MM.1S (cell line): Measurements from ENCODE around the gene FOXL3.
"Not testable (repeated sequence)": the region's sequence is repeated elsewhere in the genome, so short reads cannot be mapped to it uniquely, and the experiment has no call there.

Experiments
- DNase-seq: peaks from one replicate; pipeline ENCODE4 v3.0.0-alpha.2; 2015
- H2AFZ ChIP-seq: fragments of 300-600 bp; sonication (generic); 2 replicates; pipeline ENCODE4 v1.6.0; 2016; ENCODE audit warnings: antibody characterized with exemption, low read length
- H3F3A ChIP-seq: fragments of 300-600 bp; sonication (generic); 2 replicates; pipeline ENCODE4 v1.6.1; 2016; ENCODE audit warnings: mild to moderate bottlenecking, antibody characterized with exemption, low read length, moderate library complexity, mixed read lengths; ENCODE audit not compliant: insufficient read depth
- H3K27ac ChIP-seq: fragments of 300-600 bp; sonication (generic); 2 replicates; pipeline ENCODE4 v1.5.1; 2016; ENCODE audit warnings: mild to moderate bottlenecking, low read length
- H3K27me3 ChIP-seq: fragments of 300-600 bp; sonication (generic); replicated peaks from 2 replicates; pipeline ENCODE4 v1.6.0; 2016; ENCODE audit warnings: low read length; ENCODE audit not compliant: insufficient read depth
- H3K36me3 ChIP-seq: fragments of 300-600 bp; sonication (generic); replicated peaks from 2 replicates; pipeline ENCODE4 v1.6.1; 2016; ENCODE audit warnings: mild to moderate bottlenecking, low read length, mixed read lengths; ENCODE audit not compliant: insufficient read depth
- H3K4me1 ChIP-seq: fragments of 300-600 bp; sonication (generic); 2 replicates; pipeline ENCODE4 v1.6.1; 2016; ENCODE audit warnings: low read length, mixed read lengths
- H3K4me2 ChIP-seq: fragments of 300-600 bp; sonication (generic); 2 replicates; pipeline ENCODE4 v1.6.0; 2016; ENCODE audit warnings: low read depth, low read length
- H3K4me3 ChIP-seq: fragments of 300-600 bp; sonication (generic); 2 replicates; pipeline ENCODE4 v1.5.1; 2016; ENCODE audit warnings: low read length, mixed read lengths
- H3K79me2 ChIP-seq: fragments of 300-600 bp; sonication (generic); 2 replicates; pipeline ENCODE4 v1.6.1; 2016; ENCODE audit warnings: mixed run types, low read length, mixed read lengths
- H3K9ac ChIP-seq: fragments of 300-600 bp; sonication (generic); 2 replicates; pipeline ENCODE4 v1.6.1; 2016; ENCODE audit warnings: low read length, mixed read lengths
- H3K9me2 ChIP-seq: fragments of 300-600 bp; sonication (generic); replicated peaks from 2 replicates; pipeline ENCODE4 v1.6.1; 2016; ENCODE audit warnings: mild to moderate bottlenecking, low read length, mixed read lengths; ENCODE audit not compliant: insufficient read depth
- H3K9me3 ChIP-seq: fragments of 300-600 bp; sonication (generic); replicated peaks from 2 replicates; pipeline ENCODE4 v1.6.1; 2016; ENCODE audit warnings: mild to moderate bottlenecking, low read length, mixed read lengths; ENCODE audit not compliant: insufficient read depth
- H4K20me1 ChIP-seq: fragments of 300-600 bp; sonication (generic); 2 replicates; pipeline ENCODE4 v1.6.1; 2016; ENCODE audit warnings: mild to moderate bottlenecking, low read length, moderate library complexity, mixed read lengths; ENCODE audit not compliant: insufficient read depth
- EZH2 ChIP-seq: fragments of 300-600 bp; sonication (generic); optimal IDR thresholded peaks from 2 replicates; pipeline ENCODE3; 2017; ENCODE audit warnings: low read depth, mild to moderate bottlenecking, antibody characterized with exemption, low read length, mixed read lengths
- EZH2phosphoT487 ChIP-seq: fragments of 300-600 bp; sonication (generic); IDR thresholded peaks from 2 replicates; pipeline ENCODE4 v1.6.1; 2018; ENCODE audit warnings: antibody characterized with exemption, low read length
- TF ChIP-seq, protein P1 (sequence below): fragments of 300-600 bp; sonication (generic); IDR thresholded peaks from 2 replicates; pipeline ENCODE4 v1.5.1; 2016; ENCODE audit warnings: antibody characterized with exemption, low read length, mixed read lengths

The FOXL3 gene

DNA sequence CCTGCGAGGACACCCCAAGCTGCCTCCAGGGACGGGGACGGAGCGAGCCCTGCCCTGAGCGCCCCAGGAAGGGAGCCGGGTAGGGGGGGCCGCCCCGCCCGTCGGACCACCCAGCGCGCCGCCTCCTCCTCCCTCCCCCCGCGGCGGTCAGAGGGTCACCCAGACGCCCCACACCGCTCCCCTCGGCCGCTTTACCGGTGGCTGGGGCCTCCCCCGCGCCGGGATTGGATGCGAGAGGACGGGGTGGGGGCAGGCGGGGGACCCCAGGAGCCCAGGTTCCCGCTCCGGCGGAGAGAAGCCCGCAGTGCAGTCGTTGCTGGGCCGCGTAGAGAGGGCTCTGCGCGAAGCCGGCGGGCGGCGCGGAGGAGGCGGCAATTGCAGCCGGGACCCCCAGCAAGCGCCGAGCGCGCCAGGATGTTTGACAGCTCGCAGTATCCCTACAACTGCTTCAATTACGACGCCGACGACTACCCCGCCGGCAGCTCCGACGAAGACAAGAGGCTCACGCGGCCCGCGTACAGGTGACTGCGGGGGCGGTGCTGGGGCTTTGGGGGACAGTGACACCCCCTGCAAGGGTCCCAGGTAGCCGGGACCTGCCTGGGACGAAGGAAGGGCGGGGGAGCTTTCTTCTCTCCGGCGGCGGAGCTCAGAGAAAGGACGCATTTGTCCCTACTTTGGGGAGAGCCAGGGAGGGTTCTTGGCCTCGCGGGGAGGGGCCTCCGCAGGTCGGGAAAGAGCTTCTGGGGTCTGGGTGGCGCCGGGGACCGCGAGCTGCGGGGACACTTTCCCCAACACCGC, at the start of gene FOXL3:
Gene FOXL3, plus strand, starts transcription at position 415 of the 798 bp plus-strand sequence. Its CDS starts 0 bp downstream, at position 415.
- Histone ChIP-seq H3K4me1 (no peaks in the 10 kb centered on the region), H3F3A (no peaks in the 10 kb centered on the region), H3K4me3 (no peak within 1 kb of the TSS), H3K9ac (no peak within 1 kb of the TSS), H3K36me3 (no peaks in the 10 kb centered on the region), H3K27me3 (peaks cover 3% of the 10 kb centered on the region; the same call in 1 of the 2 replicates), H3K79me2 (no peaks in the 10 kb centered on the region), H3K9me2 (no peaks in the 10 kb centered on the region), H3K9me3 (no peaks in the 10 kb centered on the region), H3K27ac (no peak within 1 kb of the TSS), H3K4me2 (no peak within 1 kb of the TSS), H4K20me1 (no peaks in the 10 kb centered on the region), H2AFZ (no peak within 1 kb of the TSS)
- DNase-seq, result no peak
- TF ChIP-seq EZH2phosphoT487, result no peak
- no peak for TF ChIP-seq EZH2
- TF ChIP-seq, protein P1, sequence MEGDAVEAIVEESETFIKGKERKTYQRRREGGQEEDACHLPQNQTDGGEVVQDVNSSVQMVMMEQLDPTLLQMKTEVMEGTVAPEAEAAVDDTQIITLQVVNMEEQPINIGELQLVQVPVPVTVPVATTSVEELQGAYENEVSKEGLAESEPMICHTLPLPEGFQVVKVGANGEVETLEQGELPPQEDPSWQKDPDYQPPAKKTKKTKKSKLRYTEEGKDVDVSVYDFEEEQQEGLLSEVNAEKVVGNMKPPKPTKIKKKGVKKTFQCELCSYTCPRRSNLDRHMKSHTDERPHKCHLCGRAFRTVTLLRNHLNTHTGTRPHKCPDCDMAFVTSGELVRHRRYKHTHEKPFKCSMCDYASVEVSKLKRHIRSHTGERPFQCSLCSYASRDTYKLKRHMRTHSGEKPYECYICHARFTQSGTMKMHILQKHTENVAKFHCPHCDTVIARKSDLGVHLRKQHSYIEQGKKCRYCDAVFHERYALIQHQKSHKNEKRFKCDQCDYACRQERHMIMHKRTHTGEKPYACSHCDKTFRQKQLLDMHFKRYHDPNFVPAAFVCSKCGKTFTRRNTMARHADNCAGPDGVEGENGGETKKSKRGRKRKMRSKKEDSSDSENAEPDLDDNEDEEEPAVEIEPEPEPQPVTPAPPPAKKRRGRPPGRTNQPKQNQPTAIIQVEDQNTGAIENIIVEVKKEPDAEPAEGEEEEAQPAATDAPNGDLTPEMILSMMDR, result no peak

DNA sequence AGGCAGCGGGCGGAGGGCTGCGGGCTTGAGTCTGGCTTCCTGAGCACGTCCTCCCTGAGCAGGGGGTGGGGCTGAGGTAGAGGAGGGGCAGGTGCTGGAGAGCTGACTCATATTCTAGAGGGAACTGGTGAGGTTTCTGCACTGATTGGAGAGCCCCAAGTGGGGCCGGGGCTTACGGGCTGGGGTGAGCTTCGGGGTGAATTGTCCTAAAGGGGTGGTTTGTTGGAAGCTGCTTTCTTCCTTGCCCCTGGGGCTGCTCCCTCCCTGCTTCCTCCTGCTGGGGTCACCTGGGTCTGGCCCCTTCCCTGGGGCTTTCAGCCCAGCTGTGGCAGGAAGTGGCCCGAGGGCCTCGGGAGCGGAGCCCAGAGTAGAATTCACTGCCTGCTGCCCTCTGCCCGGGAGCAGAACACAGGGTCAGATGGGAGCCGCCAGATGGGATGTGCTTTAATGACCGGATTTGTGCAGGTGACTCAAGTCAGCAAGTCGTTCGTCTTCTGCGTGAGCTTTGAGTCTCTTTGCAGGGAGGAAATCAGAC, 49.0 kb upstream of the FOXL3 start:
- Histone ChIP-seq H3K36me3 (no peaks in the 10 kb centered on the region), H3F3A (no peaks in the 10 kb centered on the region), H3K27ac (no peak overlapping the region), H3K79me2 (no peaks in the 10 kb centered on the region), H3K4me2 (no peak overlapping the region), H2AFZ (no peak overlapping the region), H4K20me1 (no peaks in the 10 kb centered on the region), H3K27me3 (no peaks in the 10 kb centered on the region), H3K9ac (no peak overlapping the region), H3K9me3 (no peaks in the 10 kb centered on the region), H3K4me1 (no peaks in the 10 kb centered on the region), H3K9me2 (no peaks in the 10 kb centered on the region), H3K4me3 (no peak overlapping the region)
- TF ChIP-seq, protein P1, result no peak
- TF ChIP-seq EZH2phosphoT487 (no peak), EZH2 (no peak)
- no peak for DNase-seq

DNA sequence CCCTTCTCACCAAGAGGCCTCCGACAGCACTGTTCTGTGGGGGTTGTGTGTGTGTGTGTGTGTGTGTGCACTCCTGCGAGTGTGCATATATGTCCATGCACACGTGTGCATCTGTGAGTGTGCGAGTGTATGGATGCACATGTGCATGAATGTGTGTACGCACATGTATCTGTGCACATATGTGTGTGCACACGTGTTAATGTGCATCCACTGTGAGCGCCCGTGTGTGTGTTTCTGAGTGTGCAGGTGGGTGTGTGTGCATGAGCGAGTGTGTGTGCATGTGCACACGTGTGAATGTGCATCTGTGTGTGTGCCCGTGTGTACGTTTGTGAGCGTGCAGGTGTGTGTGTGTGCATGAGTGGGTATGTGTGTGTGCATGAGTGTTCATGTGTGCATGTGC, 48.5 kb upstream of the FOXL3 start:
- H3K9me2 ChIP-seq, result no peaks in the 10 kb centered on the region
- no peaks in the 10 kb centered on the region for H3K79me2 ChIP-seq
- TF ChIP-seq EZH2phosphoT487, result no peak
- TF ChIP-seq, protein P1, result no peak
- TF ChIP-seq EZH2, result no peak
- no peaks in the 10 kb centered on the region for H4K20me1 ChIP-seq
- no peaks in the 10 kb centered on the region for H3K27me3 ChIP-seq
- no peak overlapping the region for H3K9ac ChIP-seq
- no peaks in the 10 kb centered on the region for H3F3A ChIP-seq
- H3K27ac ChIP-seq, result no peak overlapping the region
- no peak overlapping the region for H2AFZ ChIP-seq
- no peak overlapping the region for H3K4me2 ChIP-seq
- H3K4me1 ChIP-seq, result no peaks in the 10 kb centered on the region
- H3K4me3 ChIP-seq, result no peak overlapping the region
- no peak for DNase-seq
- H3K9me3 ChIP-seq, result no peaks in the 10 kb centered on the region
- no peaks in the 10 kb centered on the region for H3K36me3 ChIP-seq

DNA sequence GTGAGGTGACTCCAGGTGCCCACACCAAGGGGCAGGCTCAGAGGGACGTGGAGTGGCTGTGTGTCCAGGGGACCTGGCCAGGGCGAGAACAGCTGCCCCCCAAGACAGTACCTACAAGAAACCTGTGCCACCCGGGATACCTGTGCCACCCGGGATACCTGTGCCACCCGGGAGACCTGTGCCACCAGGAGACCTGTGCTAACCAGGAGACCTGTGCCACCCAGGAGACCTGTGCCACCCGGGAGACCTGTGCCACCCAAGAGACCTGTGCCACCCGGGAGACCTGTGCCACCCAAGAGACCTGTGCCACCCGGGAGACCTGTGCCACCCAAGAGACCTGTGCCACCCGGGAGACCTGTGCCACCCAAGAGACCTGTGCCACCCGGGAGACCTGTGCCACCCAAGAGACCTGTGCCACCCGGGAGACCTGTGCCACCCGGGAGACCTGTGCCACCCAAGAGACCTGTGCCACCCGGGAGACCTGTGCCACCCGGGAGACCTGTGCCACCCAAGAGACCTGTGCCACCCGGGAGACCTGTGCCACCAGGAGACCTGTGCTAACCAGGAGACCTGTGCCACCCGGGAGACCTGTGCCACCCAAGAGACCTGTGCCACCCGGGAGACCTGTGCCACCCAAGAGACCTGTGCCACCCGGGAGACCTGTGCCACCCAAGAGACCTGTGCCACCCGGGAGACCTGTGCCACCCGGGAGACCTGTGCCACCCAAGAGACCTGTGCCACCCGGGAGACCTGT, 47.0 kb upstream of the FOXL3 start:
- not testable (repeated sequence) for H3K4me2 ChIP-seq, H3K4me1 ChIP-seq, H4K20me1 ChIP-seq, H2AFZ ChIP-seq, H3K36me3 ChIP-seq, H3K4me3 ChIP-seq, H3K27ac ChIP-seq, H3K9me3 ChIP-seq, DNase-seq, H3K9ac ChIP-seq, H3K9me2 ChIP-seq, H3K27me3 ChIP-seq, H3F3A ChIP-seq, H3K79me2 ChIP-seq

DNA sequence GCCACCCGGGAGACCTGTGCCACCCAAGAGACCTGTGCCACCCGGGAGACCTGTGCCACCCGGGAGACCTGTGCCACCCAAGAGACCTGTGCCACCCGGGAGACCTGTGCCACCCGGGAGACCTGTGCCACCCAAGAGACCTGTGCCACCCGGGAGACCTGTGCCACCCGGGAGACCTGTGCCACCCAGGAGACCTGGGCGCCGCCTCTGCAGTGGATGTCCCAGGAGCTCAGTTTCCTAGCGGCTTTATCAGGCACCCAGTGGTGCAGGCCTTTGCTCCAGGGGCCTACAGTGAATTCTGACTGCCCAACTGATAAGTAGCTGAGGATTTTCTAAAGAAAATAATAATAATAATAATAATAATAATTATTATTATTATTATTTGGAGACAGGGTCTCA, 46.4 kb upstream of the FOXL3 start:
- DNase-seq, H3K4me3 ChIP-seq: not testable (repeated sequence)

More for the DNA sequence above, 46.4 kb upstream of the FOXL3 start:
- not testable (repeated sequence) for H3K36me3 ChIP-seq, H2AFZ ChIP-seq, H3K9me3 ChIP-seq, H3K9me2 ChIP-seq, H3K27ac ChIP-seq, H3F3A ChIP-seq, H3K4me2 ChIP-seq, H3K79me2 ChIP-seq, H3K9ac ChIP-seq, H3K4me1 ChIP-seq, H3K27me3 ChIP-seq, H4K20me1 ChIP-seq
